HepG2 (cell line): ENCODE data around the gene KCNAB2. TPM values are rescaled to one million over a fixed set of nuclear protein-coding genes. Genes with fewer than 3 reads are reported as not detected.

Source experiments
- ARNT2 ChIP-seq: sonication (generic); formaldehyde crosslinking; IDR thresholded peaks from 2 replicates; pipeline ENCODE4 v1.8.0; 2022; ENCODE audit warnings: mild to moderate bottlenecking, low read depth, missing genetic modification reagents, moderate library complexity
- ATF2 ChIP-seq: sonication (generic); formaldehyde crosslinking; IDR thresholded peaks from 2 replicates; pipeline ENCODE4 v1.4.0; 2020; ENCODE audit warnings: missing genetic modification reagents
- BORCS8-MEF2B ChIP-seq: sonication (generic); formaldehyde crosslinking; IDR thresholded peaks from 2 replicates; pipeline ENCODE4 v1.8.0; 2022; ENCODE audit warnings: mild to moderate bottlenecking, missing genetic modification reagents
- DR1 ChIP-seq: sonication (generic); formaldehyde crosslinking; IDR thresholded peaks from 2 replicates; pipeline ENCODE4 v1.8.0; 2021; ENCODE audit warnings: mild to moderate bottlenecking, missing genetic modification reagents, inconsistent platforms
- FOXO1 ChIP-seq: sonication (generic); formaldehyde crosslinking; IDR thresholded peaks from 2 replicates; pipeline ENCODE4 v1.4.0; 2020; ENCODE audit warnings: missing genetic modification reagents
- IKZF4 ChIP-seq: sonication (generic); formaldehyde crosslinking; IDR thresholded peaks from 2 replicates; pipeline ENCODE4 v1.5.1; 2020; ENCODE audit warnings: borderline replicate concordance, mild to moderate bottlenecking, low read depth, missing genetic modification reagents; ENCODE audit errors: not compliant biosample characterization
- KDM5A ChIP-seq: fragments of 200-600 bp; sonication (generic); IDR thresholded peaks from 2 replicates; pipeline ENCODE4 v1.7.0; 2018; ENCODE audit warnings: antibody characterized with exemption, mild to moderate bottlenecking, low read length, borderline replicate concordance
- MED8 ChIP-seq: sonication (generic); formaldehyde crosslinking; IDR thresholded peaks from 2 replicates; pipeline ENCODE4 v1.8.1; 2023; ENCODE audit warnings: mild to moderate bottlenecking, missing genetic modification reagents; ENCODE audit not compliant: insufficient replicate concordance
- NR2F1 ChIP-seq, 2 experiments: fragments of 450-650 bp in 1 of 2; formaldehyde crosslinking in 1 of 2; IDR thresholded peaks; 2 replicates each; pipeline versions ENCODE4 v1.5.0 to v1.6.1; 2016 to 2020; ENCODE audit warnings: mild to moderate bottlenecking in 1 of 2, missing compliant biosample characterization in 1 of 2, missing genetic modification reagents in 1 of 2, moderate library complexity in 1 of 2
- RARG ChIP-seq: sonication (generic); formaldehyde crosslinking; IDR thresholded peaks from 2 replicates; pipeline ENCODE4 v1.4.0; 2020; ENCODE audit warnings: low read depth, mild to moderate bottlenecking, missing genetic modification reagents
- SNRNP70 ChIP-seq: fragments of 200-400 bp; formaldehyde crosslinking; IDR thresholded peaks from 2 replicates; pipeline ENCODE4 v1.6.1; 2017; ENCODE audit warnings: mild to moderate bottlenecking, low read depth, low read length, moderate library complexity
- TSC22D2 ChIP-seq: sonication (generic); formaldehyde crosslinking; IDR thresholded peaks from 2 replicates; pipeline ENCODE4 v1.5.1; 2020; ENCODE audit warnings: missing genetic modification reagents, mild to moderate bottlenecking, borderline replicate concordance
- YEATS2 ChIP-seq: sonication (generic); formaldehyde crosslinking; IDR thresholded peaks from 2 replicates; pipeline ENCODE4 v1.4.0; 2020; ENCODE audit warnings: missing genetic modification reagents, borderline replicate concordance
- ZBTB3 ChIP-seq: sonication (generic); formaldehyde crosslinking; IDR thresholded peaks from 2 replicates; pipeline ENCODE4 v1.4.0; 2020; ENCODE audit warnings: low read depth, mild to moderate bottlenecking, moderate library complexity, missing genetic modification reagents, borderline replicate concordance
- ZNF563 ChIP-seq: sonication (generic); formaldehyde crosslinking; IDR thresholded peaks from 2 replicates; pipeline ENCODE4 v1.8.0; 2022; ENCODE audit warnings: mild to moderate bottlenecking, moderate library complexity, missing genetic modification reagents
- ZNF660 ChIP-seq: sonication (generic); formaldehyde crosslinking; IDR thresholded peaks from 2 replicates; pipeline ENCODE4 v1.5.1; 2020; ENCODE audit warnings: mild to moderate bottlenecking, low read depth, missing genetic modification reagents, borderline replicate concordance
- ZNF720 ChIP-seq: sonication (generic); formaldehyde crosslinking; IDR thresholded peaks from 2 replicates; pipeline ENCODE4 v1.4.0; 2020; ENCODE audit warnings: missing genetic modification reagents
- ZNF839 ChIP-seq: sonication (generic); formaldehyde crosslinking; IDR thresholded peaks from 2 replicates; pipeline ENCODE4 v1.4.0; 2020; ENCODE audit warnings: missing genetic modification reagents, mild to moderate bottlenecking, borderline replicate concordance
- ZZZ3 ChIP-seq: sonication (generic); formaldehyde crosslinking; IDR thresholded peaks from 2 replicates; pipeline ENCODE4 v1.4.0; 2020; ENCODE audit warnings: missing genetic modification reagents, mild to moderate bottlenecking, borderline replicate concordance
- polyA plus RNA-seq, 8 experiments: library from polyadenylated mRNA; depleted of rRNA in 3 of 8; stranded (reverse) in 7 of 8; unstranded in 1 of 8; fragments of >200 nt; fragmentation: Illumina TruSeq in 4 of 8; extraction: Trizol in 4 of 8; gene quantifications; 2 replicates each; pipeline versions ENCODE4 v1.2.1 to v1.2.3, GENCODE V29; 2011 to 2016; ENCODE audit warnings: low read depth in 4 of 8, missing spikeins in 1 of 8, mixed read lengths in 1 of 8; ENCODE audit not compliant: insufficient read depth in 1 of 8
- total RNA-seq, 5 experiments: library from RNA; depleted of rRNA; stranded (reverse); fragments of >200 nt; fragmentation: Illumina TruSeq; extraction: Trizol; gene quantifications; 2 replicates each; pipeline ENCODE4 v1.2.3, GENCODE V29; 2016; ENCODE audit warnings: low read depth in 1 of 5
- TF ChIP-seq, protein P1 (sequence below): sonication (generic); formaldehyde crosslinking; IDR thresholded peaks from 2 replicates; pipeline ENCODE4 v1.8.0; 2022; ENCODE audit warnings: missing genetic modification reagents, mild to moderate bottlenecking, moderate library complexity, borderline replicate concordance
- TF ChIP-seq, protein P2 (sequence below): sonication (generic); formaldehyde crosslinking; IDR thresholded peaks from 2 replicates; pipeline ENCODE4 v1.5.0; 2020; ENCODE audit warnings: missing genetic modification reagents

KCNAB2 gene
- total and polyA plus RNA-seq, 2 of the 13 experiments (the other 11 are each of a cell fraction or from before 2014, with no cell fraction given) = 6.2 to 8.8 TPM

GRCh38 chr1:6026095-6026809 is 19.4 kb upstream of the KCNAB2 start (continued):
- TF ChIP-seq ZBTB3 (CRISPR knock-in tag) (0 out of 2 replicates have a peak, but pooled peaks have one; percentile 22), ZNF660 (CRISPR knock-in tag) (no peak), MED8 (CRISPR knock-in tag) (peak; percentile 63), TSC22D2 (CRISPR knock-in tag) (no peak), YEATS2 (CRISPR knock-in tag) (0 out of 2 replicates have a peak, but pooled peaks have one; percentile 65), ARNT2 (no peak; the same call in 1 of the 2 replicates), NR2F1 (CRISPR knock-in tag; IDR thresholded peaks at IDR 0.05) (peak; percentile 29 to 43; a peak in 2 of 4 replicates), ZZZ3 (CRISPR knock-in tag) (peak; percentile 67; the same call in 1 of the 2 replicates), FOXO1 (CRISPR knock-in tag) (no peak), DR1 (CRISPR knock-in tag) (0 out of 2 replicates have a peak, but pooled peaks have one; percentile 39), ZNF563 (CRISPR knock-in tag) (no peak), ZNF720 (CRISPR knock-in tag) (no peak), KDM5A (no peak), SNRNP70 (no peak), RARG (CRISPR knock-in tag) (no peak), ATF2 (peak; percentile 54; the same call in 1 of the 2 replicates), BORCS8-MEF2B (CRISPR knock-in tag) (peak; percentile 64), ZNF839 (CRISPR knock-in tag) (no peak), IKZF4 (CRISPR knock-in tag) (no peak)
- TF ChIP-seq, protein P1, sequence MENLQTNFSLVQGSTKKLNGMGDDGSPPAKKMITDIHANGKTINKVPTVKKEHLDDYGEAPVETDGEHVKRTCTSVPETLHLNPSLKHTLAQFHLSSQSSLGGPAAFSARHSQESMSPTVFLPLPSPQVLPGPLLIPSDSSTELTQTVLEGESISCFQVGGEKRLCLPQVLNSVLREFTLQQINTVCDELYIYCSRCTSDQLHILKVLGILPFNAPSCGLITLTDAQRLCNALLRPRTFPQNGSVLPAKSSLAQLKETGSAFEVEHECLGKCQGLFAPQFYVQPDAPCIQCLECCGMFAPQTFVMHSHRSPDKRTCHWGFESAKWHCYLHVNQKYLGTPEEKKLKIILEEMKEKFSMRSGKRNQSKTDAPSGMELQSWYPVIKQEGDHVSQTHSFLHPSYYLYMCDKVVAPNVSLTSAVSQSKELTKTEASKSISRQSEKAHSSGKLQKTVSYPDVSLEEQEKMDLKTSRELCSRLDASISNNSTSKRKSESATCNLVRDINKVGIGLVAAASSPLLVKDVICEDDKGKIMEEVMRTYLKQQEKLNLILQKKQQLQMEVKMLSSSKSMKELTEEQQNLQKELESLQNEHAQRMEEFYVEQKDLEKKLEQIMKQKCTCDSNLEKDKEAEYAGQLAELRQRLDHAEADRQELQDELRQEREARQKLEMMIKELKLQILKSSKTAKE (CRISPR knock-in tag) = no peak; the same call in 1 of the 2 replicates
- TF ChIP-seq, protein P2, sequence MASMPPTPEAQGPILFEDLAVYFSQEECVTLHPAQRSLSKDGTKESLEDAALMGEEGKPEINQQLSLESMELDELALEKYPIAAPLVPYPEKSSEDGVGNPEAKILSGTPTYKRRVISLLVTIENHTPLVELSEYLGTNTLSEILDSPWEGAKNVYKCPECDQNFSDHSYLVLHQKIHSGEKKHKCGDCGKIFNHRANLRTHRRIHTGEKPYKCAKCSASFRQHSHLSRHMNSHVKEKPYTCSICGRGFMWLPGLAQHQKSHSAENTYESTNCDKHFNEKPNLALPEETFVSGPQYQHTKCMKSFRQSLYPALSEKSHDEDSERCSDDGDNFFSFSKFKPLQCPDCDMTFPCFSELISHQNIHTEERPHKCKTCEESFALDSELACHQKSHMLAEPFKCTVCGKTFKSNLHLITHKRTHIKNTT (CRISPR knock-in tag) = no peak
